CD4-positive, alpha-beta T cell treated with Interferon alpha-2 for 1 hour (primary cell): ENCODE results near the gene HRH4.

Experiments
- DNase-seq, 2 donors: peaks; one replicate each; pipeline ENCODE4 v3.0.0-alpha.2; 2020 to 2022

Gene HRH4

DNA sequence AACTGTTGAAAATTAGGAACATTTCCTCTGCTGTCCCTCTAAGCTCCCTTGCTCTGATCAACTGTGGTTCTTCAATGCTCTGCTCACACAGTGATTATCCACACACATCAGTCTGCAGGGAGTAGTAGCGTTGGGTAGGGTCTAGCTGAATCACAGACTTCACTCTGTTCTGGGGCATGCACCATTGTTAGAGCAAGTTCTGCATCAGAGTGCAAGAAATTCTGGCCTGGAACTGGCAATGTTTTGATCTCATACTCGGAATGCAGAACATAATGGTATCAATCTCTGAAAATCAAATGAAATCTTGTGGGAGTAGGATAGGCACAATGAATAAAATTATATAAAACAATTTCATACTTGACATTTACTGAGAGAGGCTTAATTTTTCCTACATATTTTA lies 55.3 kb downstream of the HRH4 start:
- DNase-seq: no peak

DNA sequence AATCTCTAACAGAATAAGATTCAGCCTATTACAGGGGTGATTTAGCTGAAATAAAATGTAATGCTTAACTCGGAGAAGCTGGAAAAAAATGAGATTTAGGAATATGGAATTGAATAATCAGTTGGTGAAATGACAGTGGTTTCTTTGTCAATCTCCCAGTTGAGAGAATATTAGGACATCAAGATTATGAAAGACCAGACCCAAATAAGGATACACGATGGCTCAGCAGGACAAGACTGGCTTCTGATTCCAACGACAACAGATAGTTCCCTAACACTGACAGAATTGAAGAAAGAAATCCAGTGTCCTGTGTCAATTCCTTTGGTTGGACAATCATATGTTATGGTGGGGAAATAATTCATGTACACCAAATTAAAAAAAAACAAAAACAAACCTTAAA lies 55.8 kb downstream of the HRH4 start:
- no peak for DNase-seq

DNA sequence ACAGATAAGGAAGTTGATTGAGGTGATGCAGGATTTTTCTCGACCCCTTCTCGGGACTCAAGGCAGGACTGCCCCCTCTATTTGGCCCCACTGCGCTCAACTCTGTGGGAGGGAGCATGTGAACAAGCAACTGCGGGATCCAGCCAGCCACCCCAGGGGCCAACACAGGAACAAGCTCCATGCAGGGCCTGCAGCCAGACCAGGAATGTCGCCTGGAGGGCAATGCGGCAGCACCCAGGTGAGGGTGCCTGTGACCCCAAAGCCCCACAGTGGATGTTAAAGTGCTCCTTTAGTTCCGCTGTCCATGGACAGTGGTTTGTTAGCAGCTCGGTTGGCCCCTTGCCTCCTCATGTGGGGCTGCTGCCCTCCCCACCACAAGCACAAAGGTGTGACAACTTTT lies 57.1 kb downstream of the HRH4 start:
- no peak for DNase-seq

DNA sequence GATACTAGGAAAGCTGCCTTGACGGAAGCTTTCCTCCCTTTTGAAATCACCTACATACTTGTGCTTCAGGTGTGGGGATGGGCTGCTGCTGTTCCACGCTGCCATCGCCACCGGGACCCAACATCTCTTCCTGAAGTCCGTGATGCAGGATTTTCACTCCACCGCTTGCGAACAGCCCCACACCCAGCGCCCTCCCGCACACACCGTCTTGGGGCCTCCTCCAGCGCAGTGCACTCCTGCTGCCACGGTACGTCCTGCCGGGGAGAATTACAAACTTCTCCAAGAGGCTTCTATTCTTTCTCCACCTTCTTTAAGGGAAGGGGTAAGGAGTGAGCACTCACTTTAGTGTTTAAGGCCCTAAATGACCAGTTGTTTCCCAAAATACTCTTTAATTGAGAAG lies 58.2 kb downstream of the HRH4 start:
- no peak for DNase-seq
